Stimulated activated CD4-positive, alpha-beta T cell treated with anti-CD3 and anti-CD28 coated beads, TNF-alpha, amount 100 ng/mL, for 1 hour (primary cell): Measurements from ENCODE around the gene MUC22.
"Not testable (repeated sequence)": the region's sequence is repeated elsewhere in the genome, so short reads cannot be mapped to it uniquely, and the experiment has no call there.

Experiments used
- DNase-seq, 3 donors: peaks; one replicate each; pipeline ENCODE4 v3.0.0-alpha.2; 2020; ENCODE audit warnings: low read depth in 3 of 3, low spot score in 1 of 3

Gene MUC22

GRCh38 chr6:31010393-31011060 lies at the start of gene MUC22:
TSS of gene MUC22 (plus strand) at chr6:31010474. CDS start at chr6:31010707, 233 bp downstream.
- DNase-seq, result no peak

- no peak for DNase-seq
Observed at GRCh38 chr6:30960907-30961673, 49.2 kb upstream of the MUC22 start.

- DNase-seq, result no peak
Observed at GRCh38 chr6:30962716-30963115, 47.6 kb upstream of the MUC22 start.

GRCh38 chr6:30963641-30964040 lies 46.6 kb upstream of the MUC22 start:
- no peak for DNase-seq

GRCh38 chr6:30964075-30964474 lies 46.2 kb upstream of the MUC22 start:
- no peak for DNase-seq

GRCh38 chr6:30965140-30965601 lies 45.1 kb upstream of the MUC22 start:
- no peak for DNase-seq

GRCh38 chr6:30966154-30966553 lies 44.1 kb upstream of the MUC22 start:
- DNase-seq, result no peak

GRCh38 chr6:30969171-30969570 lies 41.1 kb upstream of the MUC22 start:
- DNase-seq, result not testable (repeated sequence)

GRCh38 chr6:30970946-30971345 lies 39.3 kb upstream of the MUC22 start:
- no peak for DNase-seq

GRCh38 chr6:30972816-30973215 lies 37.5 kb upstream of the MUC22 start:
- DNase-seq, result no peak

GRCh38 chr6:30974490-30975252 lies 35.6 kb upstream of the MUC22 start:
- DNase-seq, result no peak

GRCh38 chr6:30979141-30979540 lies 31.1 kb upstream of the MUC22 start:
- DNase-seq, result no peak

GRCh38 chr6:30979690-30980089 lies 30.6 kb upstream of the MUC22 start:
- no peak for DNase-seq

- no peak for DNase-seq
Observed at GRCh38 chr6:30981942-30982772, 28.1 kb upstream of the MUC22 start.

- DNase-seq, result no peak
Observed at GRCh38 chr6:30983439-30983838, 26.8 kb upstream of the MUC22 start, which contains the start of gene MUC21. TSS of gene MUC21 (plus strand) at chr6:30983718. CDS start at chr6:30983959, 241 bp downstream.

- no peak for DNase-seq
Observed at GRCh38 chr6:30985490-30985889, 24.8 kb upstream of the MUC22 start.

GRCh38 chr6:30987304-30987703 lies 23.0 kb upstream of the MUC22 start:
- DNase-seq, result no peak

- no peak for DNase-seq
Observed at GRCh38 chr6:30988209-30988825, 22.0 kb upstream of the MUC22 start.

- DNase-seq, result no peak
Observed at GRCh38 chr6:30990422-30991086, 19.7 kb upstream of the MUC22 start.

- no peak for DNase-seq
Observed at GRCh38 chr6:30991891-30992290, 18.4 kb upstream of the MUC22 start.
